ENCODE results near the gene TRIM8.

The TRIM8 gene

DNA sequence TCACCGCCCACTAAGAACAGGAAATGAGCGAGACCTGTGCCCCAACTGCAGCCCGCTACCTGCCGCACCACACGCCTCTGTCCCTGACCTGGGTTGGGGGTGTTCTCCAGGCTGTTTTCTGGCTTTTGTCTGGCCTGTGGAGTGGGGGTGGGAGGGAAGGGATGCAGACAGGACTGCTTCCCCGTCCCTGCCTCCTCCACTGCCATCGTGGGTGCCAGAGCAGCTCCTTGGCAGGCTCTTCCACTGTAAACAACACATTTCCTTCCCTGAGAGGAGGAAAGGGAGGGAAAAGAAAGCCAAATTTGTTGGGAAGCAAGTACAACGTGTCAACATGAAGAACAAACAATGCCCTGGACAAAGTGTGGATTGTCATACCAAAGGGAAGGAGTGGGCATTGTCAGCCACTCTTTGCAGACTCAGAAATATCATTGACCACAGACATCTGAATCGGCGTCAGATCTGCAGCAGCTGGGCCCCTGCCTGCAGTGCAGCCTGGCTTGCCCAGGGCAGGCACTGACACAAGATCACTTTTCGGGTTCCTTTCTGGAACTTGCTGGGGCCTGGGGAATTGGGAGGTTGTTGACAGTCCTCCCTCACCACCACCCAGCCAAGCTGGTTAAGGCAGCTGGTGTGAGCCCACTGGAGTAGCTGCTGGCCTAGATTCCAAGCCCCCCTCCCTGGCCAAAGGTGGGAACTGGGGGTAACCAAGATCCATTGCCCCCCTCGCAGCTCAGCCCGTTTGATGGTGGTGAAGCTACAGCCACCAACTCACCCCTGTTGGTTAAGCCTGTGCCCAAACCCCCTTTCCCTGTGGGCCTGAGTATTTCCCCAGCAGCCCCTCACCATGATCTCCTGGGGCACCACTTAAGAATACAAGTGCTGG lies 22.6 kb upstream of the TRIM8 start:
- no peak for DNase-seq (ENCODE audit: extremely low read depth, insufficient read length)
- Histone ChIP-seq H3K4me3 (replicated peaks; ENCODE audit: low read depth, low read length) (no peak overlapping the region), H3K36me3 (ENCODE audit: control insufficient read depth, insufficient read depth, low read length) (peaks cover 3% of the 10 kb centered on the region), H3K27me3 (replicated peaks; ENCODE audit: control insufficient read depth, insufficient read depth, low read length) (no peaks in the 10 kb centered on the region)
- no peak for TF ChIP-seq CTCF (IDR thresholded peaks at IDR 0.05; ENCODE audit: insufficient read depth, low read length, poor library complexity, severe bottlenecking)

GRCh38 chr10:102624094-102624493 lies 20.2 kb upstream of the TRIM8 start:
- DNase-seq (ENCODE audit: extremely low read depth, insufficient read length), result no peak
- no peak for TF ChIP-seq CTCF (IDR thresholded peaks at IDR 0.05; ENCODE audit: insufficient read depth, low read length, poor library complexity, severe bottlenecking)
- no peak overlapping the region for H3K4me3 ChIP-seq (replicated peaks; ENCODE audit: low read depth, low read length)
- H3K27me3 ChIP-seq (replicated peaks; ENCODE audit: control insufficient read depth, insufficient read depth, low read length), result no peaks in the 10 kb centered on the region
- H3K36me3 ChIP-seq (ENCODE audit: control insufficient read depth, insufficient read depth, low read length), result no peaks in the 10 kb centered on the region

DNA sequence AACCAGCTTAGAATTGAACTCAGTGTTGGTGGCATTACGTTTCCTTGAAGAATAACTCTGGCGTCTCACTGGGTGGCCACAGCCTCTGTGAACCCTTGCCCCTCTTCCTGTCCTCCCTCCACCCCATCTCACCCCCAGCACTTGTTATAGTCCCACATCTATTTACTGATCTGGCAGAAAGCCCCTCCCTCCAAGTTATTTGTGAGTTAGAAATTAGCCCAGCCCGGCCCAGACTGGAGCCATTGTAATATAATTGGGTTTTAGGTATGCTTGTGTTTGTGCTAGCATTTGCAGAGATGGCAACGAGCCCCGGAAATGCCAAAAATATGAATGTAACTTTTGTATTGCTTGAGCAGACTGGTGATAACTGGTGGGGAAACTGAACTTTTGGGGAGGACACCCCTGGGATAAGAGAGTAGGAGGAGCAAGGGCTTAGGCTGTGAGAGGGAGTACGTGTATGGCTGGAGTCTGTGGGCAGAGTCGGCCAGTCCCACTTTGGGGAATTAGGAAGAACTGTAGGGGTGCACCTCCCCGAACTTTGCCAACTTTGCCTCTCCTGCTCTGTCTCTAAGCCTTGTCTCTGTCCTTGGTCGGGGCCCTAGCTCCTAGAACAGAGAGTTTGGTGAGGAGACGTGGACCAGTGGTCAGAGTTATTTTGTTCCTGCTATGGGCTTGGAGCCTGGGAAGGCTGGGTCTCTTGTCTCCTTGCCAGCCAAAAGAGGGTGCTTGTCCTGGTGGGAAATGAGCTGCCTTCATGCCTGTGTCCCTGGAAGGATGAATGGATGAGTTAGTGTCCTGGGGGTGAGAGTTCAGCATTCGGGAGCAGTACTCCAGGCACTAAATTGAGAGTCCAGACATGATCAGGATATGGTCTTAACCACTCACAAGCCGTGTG lies 19.3 kb upstream of the TRIM8 start:
- H3K36me3 ChIP-seq (ENCODE audit: control insufficient read depth, insufficient read depth, low read length), result no peaks in the 10 kb centered on the region
- H3K4me3 ChIP-seq (replicated peaks; ENCODE audit: low read depth, low read length), result no peak overlapping the region
- no peak for DNase-seq (ENCODE audit: extremely low read depth, insufficient read length)
- TF ChIP-seq CTCF (IDR thresholded peaks at IDR 0.05; ENCODE audit: insufficient read depth, low read length, poor library complexity, severe bottlenecking), result no peak
- H3K27me3 ChIP-seq (replicated peaks; ENCODE audit: control insufficient read depth, insufficient read depth, low read length), result no peaks in the 10 kb centered on the region

- DNase-seq (ENCODE audit: extremely low read depth, insufficient read length), result no peak
- Histone ChIP-seq H3K36me3 (ENCODE audit: control insufficient read depth, insufficient read depth, low read length) (no peaks in the 10 kb centered on the region), H3K4me3 (replicated peaks; ENCODE audit: low read depth, low read length) (no peak overlapping the region), H3K27me3 (replicated peaks; ENCODE audit: control insufficient read depth, insufficient read depth, low read length) (no peaks in the 10 kb centered on the region)
- no peak for TF ChIP-seq CTCF (IDR thresholded peaks at IDR 0.05; ENCODE audit: insufficient read depth, low read length, poor library complexity, severe bottlenecking)
Observed at GRCh38 chr10:102626026-102626685, 18.1 kb upstream of the TRIM8 start.

- Histone ChIP-seq H3K4me3 (replicated peaks; ENCODE audit: low read depth, low read length) (no peak overlapping the region), H3K36me3 (ENCODE audit: control insufficient read depth, insufficient read depth, low read length) (no peaks in the 10 kb centered on the region), H3K27me3 (replicated peaks; ENCODE audit: control insufficient read depth, insufficient read depth, low read length) (no peaks in the 10 kb centered on the region)
- no peak for TF ChIP-seq CTCF (IDR thresholded peaks at IDR 0.05; ENCODE audit: insufficient read depth, low read length, poor library complexity, severe bottlenecking)
- no peak for DNase-seq (ENCODE audit: extremely low read depth, insufficient read length)
Observed at GRCh38 chr10:102627291-102627735, 17.0 kb upstream of the TRIM8 start.
